ENCODE results near the gene MPP3.

MPP3 gene

DNA sequence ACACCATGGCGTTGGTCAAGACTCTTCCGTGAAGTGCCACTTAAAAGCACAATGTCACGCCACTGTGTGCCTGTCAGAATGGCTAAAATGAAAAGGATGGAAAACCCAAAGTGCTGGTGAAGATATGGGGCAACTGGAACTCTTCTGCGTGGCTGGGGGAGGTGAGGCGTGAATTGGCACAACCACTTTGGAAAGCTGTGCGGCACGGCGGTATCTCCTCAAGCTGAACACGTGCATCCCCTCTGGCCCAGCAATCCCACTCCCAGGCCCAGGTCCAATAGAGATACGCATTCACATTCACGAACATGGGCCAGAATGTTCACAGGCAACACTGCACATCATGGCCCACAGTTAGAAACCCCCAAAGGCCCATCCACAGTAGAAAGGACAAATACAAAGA, 63.1 kb downstream of the MPP3 start:
- DNase-seq: no peak

DNA sequence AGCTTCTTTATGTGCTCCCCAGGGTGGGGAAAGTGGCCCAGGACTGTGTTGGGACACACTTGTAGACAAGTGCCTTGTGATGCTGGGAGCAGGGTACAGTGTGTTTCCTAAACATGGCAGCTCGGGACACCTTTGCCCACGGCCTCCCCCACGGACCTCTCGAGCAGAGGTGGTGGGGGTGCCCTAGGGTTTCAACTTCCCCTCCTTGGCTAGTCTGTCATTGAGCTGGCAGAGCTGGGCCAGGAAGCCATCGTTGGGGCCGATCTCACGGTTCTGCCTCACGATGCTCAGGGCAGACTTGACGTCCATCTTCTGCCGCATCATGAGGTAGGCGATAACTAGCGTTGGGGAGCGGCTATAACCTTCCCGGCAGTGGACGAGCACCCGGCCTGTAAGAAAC, 63.5 kb downstream of the MPP3 start:
- DNase-seq: no peak

DNA sequence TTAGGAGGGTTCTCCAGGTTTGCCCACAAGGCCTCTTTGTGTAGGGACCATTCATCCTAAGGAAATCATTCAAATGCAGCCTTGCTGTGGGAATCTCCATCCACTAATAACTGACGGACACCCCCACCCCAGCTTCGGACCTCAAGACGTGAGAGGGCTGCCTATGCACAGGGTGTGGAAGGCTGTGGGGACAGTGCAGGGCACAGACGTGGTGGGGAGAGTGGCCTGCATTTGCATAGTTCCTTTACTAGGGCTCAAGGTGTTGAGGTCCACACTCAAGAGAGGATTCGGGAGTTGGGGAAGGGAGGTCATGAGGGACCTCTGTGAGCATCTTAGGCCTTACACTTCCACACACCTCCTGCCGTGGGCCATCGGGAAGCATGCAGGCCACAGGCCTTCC, 64.0 kb downstream of the MPP3 start:
- no peak for DNase-seq

DNA sequence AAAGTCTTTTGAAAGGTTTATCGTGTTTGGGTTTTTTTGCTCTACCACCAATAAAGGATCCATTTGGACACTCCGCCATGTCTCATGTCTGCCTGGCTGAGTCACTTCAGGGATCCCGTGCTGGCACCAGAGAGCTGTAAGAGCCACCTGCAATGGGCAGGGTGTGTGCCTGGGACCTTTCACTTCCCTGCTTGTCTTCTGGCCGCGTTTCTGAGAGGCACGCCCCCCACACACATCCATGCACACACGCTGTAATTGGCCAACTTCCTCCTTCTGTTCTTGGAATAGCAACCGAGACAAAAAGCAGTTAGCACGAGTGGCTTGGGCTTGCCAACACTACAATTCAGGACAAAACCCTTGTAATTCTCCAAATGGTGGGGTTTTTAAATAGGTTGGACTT, 64.6 kb downstream of the MPP3 start:
- DNase-seq: no peak

DNA sequence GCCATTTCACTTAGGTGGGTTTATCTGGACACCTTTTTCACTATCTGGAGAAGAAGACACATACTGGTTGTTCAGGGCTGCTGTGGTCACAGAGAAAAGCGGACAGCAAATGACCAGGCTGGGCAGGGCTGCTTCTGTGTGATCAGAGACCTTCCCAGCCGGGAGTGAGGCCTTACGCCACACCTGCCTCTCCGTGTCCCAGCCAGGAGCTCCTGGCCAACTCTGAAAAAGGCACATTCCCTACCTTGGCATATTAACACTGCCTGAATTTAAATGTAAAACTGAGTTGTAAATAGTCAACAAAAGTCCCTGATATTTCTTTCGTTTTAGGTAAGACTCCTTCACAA, 65.3 kb downstream of the MPP3 start:
- no peak for DNase-seq

DNA sequence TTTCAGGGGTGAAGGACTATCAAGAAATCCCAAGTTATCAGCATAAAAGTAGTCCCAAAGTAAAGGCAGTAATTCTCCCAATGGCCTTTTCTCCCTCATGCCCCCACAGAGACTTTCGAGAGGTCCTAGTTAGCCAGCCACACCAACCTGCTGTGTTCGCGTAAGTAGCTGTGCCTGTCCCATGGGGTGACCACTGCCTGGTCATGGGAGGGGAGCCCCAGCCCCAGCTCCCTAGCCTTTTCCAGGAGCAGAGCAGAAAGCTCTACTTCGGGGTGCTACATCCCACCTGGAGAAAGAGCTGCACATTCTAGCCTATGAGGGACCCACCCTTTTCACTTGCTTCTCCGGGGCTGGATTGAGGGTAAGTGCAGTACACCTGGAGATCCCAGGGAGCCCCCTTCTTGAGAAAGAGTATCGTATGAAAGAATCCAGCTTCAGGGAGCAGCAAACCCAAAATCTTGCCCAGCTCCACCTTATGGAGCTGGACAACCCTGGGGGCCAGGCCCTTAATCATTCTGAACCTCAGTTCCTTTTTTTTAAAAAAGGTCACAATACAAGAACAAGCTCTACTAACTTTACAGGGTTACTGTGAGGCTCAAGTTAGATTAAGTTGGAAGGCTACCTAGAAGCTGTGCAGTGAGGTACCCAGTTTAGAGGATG, 65.8 kb downstream of the MPP3 start:
- DNase-seq: no peak

DNA sequence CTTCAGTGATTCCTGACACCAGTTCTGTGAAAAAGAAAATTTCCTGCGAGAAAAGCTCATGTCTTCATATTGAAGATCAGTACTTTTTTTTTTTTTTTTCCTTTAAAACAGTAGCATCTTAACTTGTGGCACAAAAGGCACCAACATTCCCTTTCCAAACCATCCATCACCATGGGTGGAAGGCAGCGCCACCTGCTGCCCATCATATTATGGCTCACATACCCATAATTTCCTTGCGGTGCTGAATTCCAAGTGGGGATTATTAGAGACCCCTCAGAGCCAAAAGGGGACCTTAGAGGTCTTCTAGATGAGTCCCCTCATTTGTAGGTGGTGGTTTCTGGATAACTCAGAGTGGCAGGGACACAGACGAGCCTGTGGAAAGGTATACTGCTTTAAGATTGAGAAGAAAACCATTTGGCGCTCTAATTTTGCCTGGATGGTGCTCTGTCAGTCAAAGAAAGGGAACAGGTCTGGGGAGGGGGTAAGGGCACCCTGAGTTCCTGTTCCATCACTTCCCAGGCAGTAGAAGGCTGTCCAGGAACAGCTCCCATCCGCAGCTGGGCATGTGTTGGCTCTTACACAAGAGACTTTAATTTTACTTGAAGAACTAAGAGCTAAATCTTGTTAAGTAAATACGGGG, 66.4 kb downstream of the MPP3 start:
- DNase-seq: no peak

DNA sequence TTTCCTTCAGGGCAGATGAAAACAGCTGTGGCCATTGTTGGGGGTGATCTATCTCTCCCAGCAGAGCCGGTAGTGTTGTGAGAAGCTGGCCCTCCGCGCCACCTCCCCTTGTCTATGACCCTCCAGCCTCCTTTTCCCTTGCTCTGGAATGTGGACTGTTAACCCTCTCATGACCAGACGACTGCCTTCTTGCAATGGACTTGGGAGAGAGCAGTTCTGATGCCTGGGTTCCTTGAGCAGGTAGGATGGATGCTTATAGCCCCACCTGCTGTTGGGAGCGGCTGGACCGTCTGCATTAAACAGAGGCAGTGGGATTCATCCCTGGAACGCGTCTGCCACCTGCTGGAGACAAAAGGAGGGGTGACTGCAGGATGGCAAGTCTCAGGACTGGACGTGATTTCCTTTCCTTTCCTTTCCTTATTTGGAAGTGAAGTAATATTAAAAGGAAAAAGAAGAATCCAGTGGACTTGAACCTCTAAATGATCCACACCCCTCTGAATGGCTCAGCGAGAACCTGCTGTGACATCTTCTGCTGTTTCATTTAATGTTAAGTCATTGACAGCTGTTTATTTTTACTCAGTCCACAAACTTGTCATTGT, 72.6 kb downstream of the MPP3 start:
- DNase-seq: peak; percentile 94

DNA sequence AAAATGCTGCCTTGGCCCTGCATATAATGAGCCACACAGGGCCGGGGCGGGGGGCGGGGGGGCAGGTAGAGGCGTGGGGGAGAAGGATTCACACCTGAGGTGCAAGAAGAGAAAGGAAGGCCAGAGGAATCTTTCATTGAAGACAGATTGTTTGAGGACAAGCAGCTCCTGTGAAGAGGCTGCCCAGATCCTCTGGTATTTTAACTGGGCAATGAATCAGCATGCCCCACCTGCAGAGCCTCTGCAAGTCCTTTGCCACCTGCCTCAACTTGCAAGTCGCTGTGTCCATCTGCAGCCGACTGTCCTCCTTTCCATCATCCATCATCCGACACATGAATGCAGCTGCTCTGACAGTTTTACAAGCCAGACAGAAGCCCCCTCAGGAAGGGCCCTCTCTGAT, 73.1 kb downstream of the MPP3 start:
- DNase-seq: no peak

DNA sequence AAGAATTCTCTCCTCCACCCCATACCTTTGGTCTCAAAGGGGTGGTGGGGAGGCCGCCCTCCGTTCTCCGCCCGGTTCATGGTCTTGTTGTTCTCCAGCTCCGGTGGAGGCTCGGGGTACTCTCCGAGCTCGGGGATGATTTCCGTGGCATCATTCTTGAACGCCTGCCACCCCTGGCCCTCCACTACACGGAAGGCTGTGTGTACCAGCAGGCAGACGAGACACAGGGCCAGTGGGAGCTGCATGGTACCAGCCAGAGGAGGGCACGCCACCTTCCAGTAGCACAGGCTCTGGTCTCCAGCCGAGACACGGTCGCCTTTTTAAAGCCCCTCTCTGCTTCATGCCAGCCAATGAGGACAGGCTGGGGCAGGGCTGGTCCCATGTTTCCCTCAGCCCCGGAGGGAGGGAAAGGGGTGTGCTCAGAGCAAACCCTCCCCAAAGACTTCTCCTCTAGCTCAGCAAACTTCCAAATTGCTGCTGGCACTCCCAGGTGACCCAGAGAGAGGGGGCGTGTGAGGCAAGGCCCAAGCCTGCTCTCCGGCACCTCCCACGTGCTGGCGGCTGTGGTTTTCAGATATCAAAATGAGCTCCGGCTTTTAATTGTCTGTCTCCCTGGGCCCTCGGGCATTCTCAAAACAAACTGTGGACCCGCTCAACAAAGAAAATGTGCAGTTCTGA, 74.3 kb downstream of the MPP3 start, which contains the start of gene SOST:
TSS of gene SOST (minus strand) at position 295 of the 678 bp plus-strand sequence. CDS start at position 245, 50 bp downstream.
- no peak for DNase-seq

DNA sequence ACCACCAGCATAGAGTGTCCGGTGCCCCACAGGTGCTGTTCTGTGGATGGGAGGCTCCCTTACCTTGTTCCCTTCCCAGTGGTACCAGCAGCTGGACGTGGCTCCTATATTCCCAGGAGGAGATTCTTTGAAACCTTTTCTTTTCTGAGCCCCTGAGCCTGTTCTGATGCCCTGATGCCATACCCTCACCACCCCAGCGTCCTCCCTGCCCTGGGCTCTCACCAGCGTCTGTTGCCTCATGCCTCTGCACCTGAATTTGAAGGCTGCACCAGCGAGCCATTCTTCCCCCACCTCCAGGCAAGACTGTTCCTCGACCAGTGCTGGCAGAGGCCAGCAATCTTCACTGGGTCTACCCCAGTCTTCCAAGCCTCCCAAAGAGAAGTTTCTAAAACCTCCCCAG, 74.9 kb downstream of the MPP3 start:
- no peak for DNase-seq

DNA sequence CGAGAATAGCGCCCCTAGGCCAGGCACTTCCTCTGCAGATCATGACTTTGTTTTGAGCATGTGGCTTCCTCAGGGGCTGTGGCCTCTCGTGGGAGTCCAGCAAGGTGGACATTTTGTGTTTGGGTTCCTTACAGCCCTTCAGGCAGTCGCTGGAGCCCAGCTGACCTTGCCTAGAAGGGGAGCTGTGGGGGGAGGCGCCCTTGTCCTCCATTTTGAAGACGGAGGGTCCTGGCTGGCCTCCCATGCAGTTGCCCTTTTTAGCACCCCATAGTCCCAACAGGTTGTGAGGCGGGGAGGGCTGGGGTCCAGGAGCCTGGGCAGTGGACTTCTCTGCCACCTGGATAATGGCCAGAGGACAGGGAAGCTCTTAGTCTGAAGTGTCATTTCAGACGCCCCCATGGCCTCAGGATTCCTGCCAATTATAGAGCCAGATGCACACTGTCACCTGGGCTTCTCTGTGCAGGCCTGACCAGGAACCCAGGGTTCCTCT, 75.7 kb downstream of the MPP3 start:
- no peak for DNase-seq

DNA sequence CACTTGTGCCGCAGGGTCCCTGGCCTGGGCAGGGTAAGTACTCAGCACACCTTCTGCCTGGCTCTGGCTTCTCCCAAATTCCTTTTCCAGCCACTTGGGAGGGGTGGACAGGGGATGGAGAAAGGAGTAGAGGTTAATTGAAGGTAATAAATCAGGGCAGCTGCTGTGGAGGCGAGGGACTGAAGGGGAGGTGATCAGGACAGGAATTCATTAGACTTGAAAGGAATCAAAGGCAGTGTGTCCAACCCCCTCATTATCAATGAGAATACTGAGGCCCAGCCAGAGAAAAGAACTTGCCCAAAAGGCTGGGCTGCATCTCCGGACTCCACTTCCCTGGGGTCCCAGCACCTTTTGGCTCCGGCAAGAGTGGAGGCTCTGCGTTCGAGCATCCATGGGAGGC, 76.7 kb downstream of the MPP3 start:
- DNase-seq: no peak

DNA sequence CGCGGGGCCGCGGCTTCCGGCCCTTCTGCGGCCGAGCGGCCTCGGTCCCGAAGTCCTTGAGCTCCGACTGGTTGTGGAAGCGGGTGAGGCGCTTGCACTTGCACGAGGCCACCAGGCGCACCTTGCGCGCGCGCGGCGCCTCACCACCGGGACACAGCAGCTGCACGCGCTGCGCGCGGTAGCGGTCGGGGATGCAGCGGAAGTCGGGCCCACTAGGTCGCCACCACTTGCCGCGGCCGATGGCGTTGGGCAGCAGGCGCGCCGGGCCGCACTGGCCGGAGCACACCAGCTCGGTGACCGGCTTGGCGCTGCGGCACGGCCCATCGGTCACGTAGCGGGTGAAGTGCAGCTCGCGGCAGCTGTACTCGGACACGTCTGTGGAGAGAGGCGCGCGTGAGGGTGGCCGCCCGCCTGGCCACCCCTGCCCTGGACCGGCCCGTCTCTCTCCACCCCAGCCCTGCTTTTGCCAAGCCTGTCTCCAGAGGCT, 77.5 kb downstream of the MPP3 start:
- peak; percentile 68 for DNase-seq

DNA sequence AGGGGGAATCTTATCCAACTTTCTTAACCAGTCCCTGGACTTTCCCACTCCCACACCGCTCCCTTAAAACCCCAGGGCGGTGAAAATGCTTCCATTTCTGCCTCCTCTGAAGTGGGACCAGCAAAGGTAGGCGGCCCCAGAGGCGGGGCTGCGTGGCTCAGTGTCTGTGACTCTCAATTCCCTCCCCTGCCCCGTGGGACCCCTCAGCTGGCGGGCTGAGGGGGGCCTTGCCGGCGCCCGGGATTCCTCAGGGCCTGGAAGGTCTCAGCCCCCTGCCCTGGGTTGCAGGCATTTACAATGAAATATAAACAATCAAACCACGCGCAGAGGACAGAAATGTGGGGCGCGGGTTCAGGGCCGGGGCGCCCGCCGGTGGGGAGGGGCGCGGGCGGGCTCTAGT, 78.0 kb downstream of the MPP3 start:
- no peak for DNase-seq

DNA sequence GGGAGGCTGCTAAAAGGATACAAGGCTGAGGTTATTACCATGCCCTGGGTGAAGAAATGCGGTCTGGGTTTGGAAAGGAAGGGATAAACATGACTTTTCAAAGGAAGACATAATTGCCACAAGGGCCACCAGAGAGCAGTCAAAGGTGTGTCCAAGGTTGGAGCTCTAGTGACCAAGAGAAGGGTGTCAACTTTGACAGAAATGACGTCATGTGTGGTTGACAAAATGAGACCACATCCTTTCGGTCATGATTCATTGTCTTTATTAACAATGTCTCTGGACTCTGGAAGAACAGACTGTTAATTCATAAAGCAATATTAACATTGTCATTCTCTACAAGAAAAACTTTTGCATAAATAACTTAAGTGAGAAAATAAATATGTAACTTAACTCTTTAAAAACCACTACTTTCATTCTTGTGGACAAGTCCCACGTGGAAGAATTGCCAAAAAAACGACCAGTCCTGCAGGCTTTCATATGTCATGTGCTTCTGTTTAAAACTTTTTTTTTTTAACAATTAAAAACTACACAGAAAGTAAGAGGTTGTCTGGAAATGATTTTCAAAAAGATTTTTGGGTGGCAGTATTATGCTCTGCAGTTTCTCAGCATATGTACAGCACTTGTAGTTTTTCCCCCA, 79.3 kb downstream of the MPP3 start:
- DNase-seq: no peak

Measured in right forelimb (tissue), 1 donor.